CD4-positive, alpha-beta memory T cell (primary cell): ENCODE measurements around the gene ADAMTS12. TPM values are rescaled to one million over a fixed set of nuclear protein-coding genes. Genes with fewer than 3 reads are reported as not detected.

ENCODE experiments used
- CTCF ChIA-PET: fragments of 350-600 bp; sonication (Branson Sonifier 250); formaldehyde crosslinking; loops from one replicate; lab custom pipeline; 2021; ENCODE audit warnings: inconsistent platforms; ENCODE audit not compliant: partially characterized antibody; lab: Charles Lee
- POLR2A ChIA-PET: fragments of 350-600 bp; sonication (Branson Sonifier 250); formaldehyde crosslinking; loops from one replicate; lab custom pipeline; 2021; ENCODE audit not compliant: partially characterized antibody; lab: Charles Lee
- DNase-seq, 5 donors: peaks; one replicate each; pipeline versions ENCODE4 v3.0.0 to v3.0.0-alpha.2; 2020 to 2022; ENCODE audit warnings: mixed read lengths in 1 of 5
- H3K27ac ChIP-seq: one replicate; pipeline ENCODE4 v1.7.0; 2013; ENCODE audit warnings: low read depth, low read length
- H3K27me3 ChIP-seq: 2 replicates; pipeline ENCODE4 v1.7.0; 2013; ENCODE audit warnings: mild to moderate bottlenecking, low read length, moderate library complexity; ENCODE audit not compliant: insufficient read depth
- H3K36me3 ChIP-seq: 2 replicates; pipeline ENCODE4 v1.7.0; 2013; ENCODE audit warnings: mild to moderate bottlenecking, low read length, moderate library complexity; ENCODE audit not compliant: insufficient read depth
- H3K4me1 ChIP-seq: 2 replicates; pipeline ENCODE4 v1.7.0; 2013; ENCODE audit warnings: mild to moderate bottlenecking, low read length, moderate library complexity; ENCODE audit not compliant: insufficient read depth
- H3K4me3 ChIP-seq, 2 donors: one replicate each; pipeline ENCODE4 v1.7.0; 2013; ENCODE audit warnings: low read length in 2 of 2, mild to moderate bottlenecking in 1 of 2
- H3K9me3 ChIP-seq, 2 donors: one replicate each; pipeline ENCODE4 v1.7.0; 2013; ENCODE audit warnings: low read length in 2 of 2, control low read depth in 1 of 2; ENCODE audit not compliant: control insufficient read depth in 1 of 2
- H3K27ac Mint-ChIP-seq, 7 donors: one replicate each; pipeline ENCODE4 v1.8.0; 2020 to 2021; ENCODE audit warnings: mixed read lengths in 7 of 7, mild to moderate bottlenecking in 6 of 7, inconsistent platforms in 3 of 7, moderate library complexity in 3 of 7
- H3K27me3 Mint-ChIP-seq, 2 donors: one replicate each; pipeline ENCODE4 v1.8.0; 2020 to 2021; ENCODE audit warnings: mixed read lengths in 2 of 2
- H3K36me3 Mint-ChIP-seq, 2 donors: one replicate each; pipeline ENCODE4 v1.8.0; 2020 to 2021; ENCODE audit warnings: mixed read lengths in 2 of 2, inconsistent platforms in 1 of 2, mild to moderate bottlenecking in 1 of 2
- H3K4me1 Mint-ChIP-seq, 4 donors: one replicate each; pipeline ENCODE4 v1.8.0; 2020 to 2021; ENCODE audit warnings: mixed read lengths in 4 of 4, mild to moderate bottlenecking in 1 of 4
- H3K4me3 Mint-ChIP-seq, 8 donors: one replicate each; pipeline ENCODE4 v1.8.0; 2020 to 2021; ENCODE audit warnings: mixed read lengths in 8 of 8, mild to moderate bottlenecking in 7 of 8, moderate library complexity in 6 of 8, inconsistent platforms in 3 of 8
- H3K9me3 Mint-ChIP-seq, 8 donors: one replicate each; pipeline ENCODE4 v1.8.0; 2020 to 2021; ENCODE audit warnings: mixed read lengths in 8 of 8, mild to moderate bottlenecking in 5 of 8, inconsistent platforms in 3 of 8, moderate library complexity in 1 of 8
- intact Hi-C: fragments of 100-400 bp; cut with micrococcal nuclease; formaldehyde crosslinking; loops from one replicate; pipeline ENCODE4 v1.15.1; 2023
- polyA plus RNA-seq, 2 donors: library from polyadenylated mRNA; unstranded; fragments of 300-500 nt; fragmentation: Illumina TruSeq; gene quantifications; one replicate each; pipeline ENCODE4 v1.2.3, GENCODE V29; 2021
- total RNA-seq, 2 experiments: library from RNA; stranded (reverse); gene quantifications; one replicate each; pipeline ENCODE4 v1.2.3, GENCODE V29; 2021

Gene ADAMTS12
- total and polyA plus RNA-seq, 4 experiments from 2014 or later: 0.17 TPM; not detected in 3

GRCh38 chr5:33888587-33888986 lies 3.2 kb downstream of the ADAMTS12 start:
- no peak overlapping the region for H3K4me3 Mint-ChIP-seq
- POLR2A ChIA-PET: no interaction called here
- H3K9me3 Mint-ChIP-seq: peaks cover 0 to 2% (median 0%) of the 10 kb centered on the region in 8 donors
- H3K4me1 Mint-ChIP-seq: peaks cover 0 to 11% (median 3%) of the 10 kb centered on the region in 4 donors
- CTCF ChIA-PET: no interaction called here
- H3K36me3 Mint-ChIP-seq: no peaks in the 10 kb centered on the region
- no peak overlapping the region for H3K27ac Mint-ChIP-seq
- H3K4me3 ChIP-seq: no peak overlapping the region
- peaks cover 21 to 27% of the 10 kb centered on the region in 2 donors for H3K27me3 Mint-ChIP-seq
- H3K9me3 ChIP-seq: no peaks in the 10 kb centered on the region
- H3K4me1 ChIP-seq: no peaks in the 10 kb centered on the region
- no peaks in the 10 kb centered on the region for H3K36me3 ChIP-seq
- peaks cover 10% of the 10 kb centered on the region for H3K27me3 ChIP-seq
- H3K27ac ChIP-seq: no peak overlapping the region
- intact Hi-C loops: no loop called here
- DNase-seq: no peak

GRCh38 chr5:33887268-33887667 lies 4.5 kb downstream of the ADAMTS12 start:
- H3K4me1 Mint-ChIP-seq: peaks cover 0 to 8% (median 2%) of the 10 kb centered on the region in 4 donors
- no peak for DNase-seq
- H3K9me3 Mint-ChIP-seq: peaks cover 0 to 2% (median 0%) of the 10 kb centered on the region in 8 donors
- H3K4me1 ChIP-seq: no peaks in the 10 kb centered on the region
- H3K36me3 ChIP-seq: no peaks in the 10 kb centered on the region
- H3K4me3 ChIP-seq: no peak overlapping the region
- H3K27ac Mint-ChIP-seq: no peak overlapping the region
- H3K27ac ChIP-seq: no peak overlapping the region
- H3K27me3 Mint-ChIP-seq: peaks cover 14 to 18% of the 10 kb centered on the region in 2 donors
- no peaks in the 10 kb centered on the region for H3K36me3 Mint-ChIP-seq
- no peaks in the 10 kb centered on the region for H3K9me3 ChIP-seq
- CTCF ChIA-PET: interaction anchor here (0.7 kb wide), 1 partner anchor 47 kb away, joined by 3 read pairs; no protein-coding TSS in a partner anchor
- intact Hi-C loops: no loop called here
- POLR2A ChIA-PET: no interaction called here
- H3K27me3 ChIP-seq: peaks cover 10% of the 10 kb centered on the region
- no peak overlapping the region for H3K4me3 Mint-ChIP-seq

- no peak overlapping the region for H3K4me3 Mint-ChIP-seq
Observed at GRCh38 chr5:33886283-33886682, 5.5 kb downstream of the ADAMTS12 start.

GRCh38 chr5:33885679-33886078 lies 6.1 kb downstream of the ADAMTS12 start:
- POLR2A ChIA-PET: no interaction called here
- H3K36me3 Mint-ChIP-seq: no peaks in the 10 kb centered on the region

More at GRCh38 chr5:33886283-33886682, 5.5 kb downstream of the ADAMTS12 start:
- Mint-ChIP-seq H3K27me3 (peaks cover 11 to 15% of the 10 kb centered on the region in 2 donors), H3K9me3 (peaks cover 0 to 2% (median 0%) of the 10 kb centered on the region in 8 donors), H3K27ac (no peak overlapping the region), H3K4me1 (peaks cover 0 to 4% (median under 1%) of the 10 kb centered on the region in 4 donors), H3K36me3 (no peaks in the 10 kb centered on the region)
- no peak overlapping the region for H3K4me3 ChIP-seq
- H3K4me1 ChIP-seq: no peaks in the 10 kb centered on the region
- peaks cover 10% of the 10 kb centered on the region for H3K27me3 ChIP-seq
- no peak for DNase-seq
- no peaks in the 10 kb centered on the region for H3K36me3 ChIP-seq
- no peak overlapping the region for H3K27ac ChIP-seq
- CTCF ChIA-PET: no interaction called here
- H3K9me3 ChIP-seq: no peaks in the 10 kb centered on the region
- POLR2A ChIA-PET: no interaction called here
- intact Hi-C loops: no loop called here

GRCh38 chr5:33883482-33883881 lies 8.3 kb downstream of the ADAMTS12 start:
- DNase-seq: no peak
- Histone ChIP-seq H3K36me3 (no peaks in the 10 kb centered on the region), H3K9me3 (no peaks in the 10 kb centered on the region), H3K4me3 (no peak overlapping the region), H3K4me1 (no peaks in the 10 kb centered on the region), H3K27me3 (no peaks in the 10 kb centered on the region), H3K27ac (no peak overlapping the region)
- no peak overlapping the region for H3K4me3 Mint-ChIP-seq
- intact Hi-C loops: no loop called here
- CTCF ChIA-PET: no interaction called here
- H3K27me3 Mint-ChIP-seq: peaks cover under 1 to 2% of the 10 kb centered on the region in 2 donors
- H3K36me3 Mint-ChIP-seq: no peaks in the 10 kb centered on the region
- peaks cover 0 to 2% (median 0%) of the 10 kb centered on the region in 8 donors for H3K9me3 Mint-ChIP-seq
- POLR2A ChIA-PET: no interaction called here
- H3K27ac Mint-ChIP-seq: no peak overlapping the region
- no peaks in the 10 kb centered on the region for H3K4me1 Mint-ChIP-seq

More at GRCh38 chr5:33885679-33886078, 6.1 kb downstream of the ADAMTS12 start:
- DNase-seq: no peak
- no peak overlapping the region for H3K4me3 ChIP-seq
- H3K27ac ChIP-seq: no peak overlapping the region
- no peaks in the 10 kb centered on the region for H3K36me3 ChIP-seq
- CTCF ChIA-PET: no interaction called here
- no peaks in the 10 kb centered on the region for H3K4me1 Mint-ChIP-seq
- peaks cover 0 to 2% (median 0%) of the 10 kb centered on the region in 8 donors for H3K9me3 Mint-ChIP-seq
- peaks cover 6% of the 10 kb centered on the region for H3K27me3 ChIP-seq
- no peak overlapping the region for H3K27ac Mint-ChIP-seq
- no peaks in the 10 kb centered on the region for H3K4me1 ChIP-seq
- no peak overlapping the region for H3K4me3 Mint-ChIP-seq
- no peaks in the 10 kb centered on the region for H3K9me3 ChIP-seq
- intact Hi-C loops: no loop called here
- peaks cover 6 to 11% of the 10 kb centered on the region in 2 donors for H3K27me3 Mint-ChIP-seq

- Mint-ChIP-seq H3K27ac (no peak overlapping the region), H3K9me3 (peaks cover 0 to 3% (median 0%) of the 10 kb centered on the region in 8 donors), H3K4me3 (no peak overlapping the region), H3K4me1 (no peaks in the 10 kb centered on the region), H3K36me3 (no peaks in the 10 kb centered on the region), H3K27me3 (peaks cover 0 to 1% of the 10 kb centered on the region in 2 donors)
- intact Hi-C loops: no loop called here
- H3K4me1 ChIP-seq: no peaks in the 10 kb centered on the region
- DNase-seq: no peak
- ChIA-PET CTCF (no interaction called here), POLR2A (no interaction called here)
- H3K36me3 ChIP-seq: no peaks in the 10 kb centered on the region
- no peaks in the 10 kb centered on the region for H3K9me3 ChIP-seq
- no peaks in the 10 kb centered on the region for H3K27me3 ChIP-seq
- no peak overlapping the region for H3K27ac ChIP-seq
- H3K4me3 ChIP-seq: no peak overlapping the region
Observed at GRCh38 chr5:33880319-33880718, 11.5 kb downstream of the ADAMTS12 start.

- Histone ChIP-seq H3K36me3 (no peaks in the 10 kb centered on the region), H3K27ac (no peak overlapping the region), H3K9me3 (no peaks in the 10 kb centered on the region), H3K27me3 (no peaks in the 10 kb centered on the region), H3K4me1 (no peaks in the 10 kb centered on the region), H3K4me3 (no peak overlapping the region)
- H3K27me3 Mint-ChIP-seq: peaks cover 0 to 1% of the 10 kb centered on the region in 2 donors
- DNase-seq: no peak
- intact Hi-C loops: no loop called here
- H3K36me3 Mint-ChIP-seq: no peaks in the 10 kb centered on the region
- no peak overlapping the region for H3K4me3 Mint-ChIP-seq
- ChIA-PET CTCF (no interaction called here), POLR2A (no interaction called here)
- peaks cover 0 to 8% (median 0%) of the 10 kb centered on the region in 8 donors for H3K9me3 Mint-ChIP-seq
- H3K27ac Mint-ChIP-seq: no peak overlapping the region
- H3K4me1 Mint-ChIP-seq: no peaks in the 10 kb centered on the region
Observed at GRCh38 chr5:33877449-33877848, 14.3 kb downstream of the ADAMTS12 start.
